Coronary artery (tissue), 2 donors: Measurements from ENCODE around the gene RALBP1.

Experiments
- DNase-seq: peaks from one replicate; pipeline ENCODE4 v3.0.0-alpha.2; 2017; ENCODE audit warnings: low spot score
- H3K27ac ChIP-seq, 2 donors: fragments of 200-600 bp; sonication (generic); one replicate each; pipeline ENCODE4 v1.5.1; 2016 to 2019
- H3K4me3 ChIP-seq: fragments of 200-600 bp; sonication (generic); 2 replicates; pipeline ENCODE4 v1.5.1; 2016; ENCODE audit warnings: mild to moderate bottlenecking, moderate library complexity
- CTCF ChIP-seq: fragments of 200-600 bp; sonication (generic); IDR thresholded peaks from one replicate; pipeline ENCODE4 v1.5.1; 2019; ENCODE audit warnings: antibody characterized with exemption

Gene RALBP1

GRCh38 chr18:9571546-9571945 lies 96.2 kb downstream of the RALBP1 start:
- no peak overlapping the region for H3K27ac ChIP-seq
- TF ChIP-seq CTCF, result no peak
- no peak overlapping the region for H3K4me3 ChIP-seq
- no peak for DNase-seq

- H3K27ac ChIP-seq, result no peak overlapping the region
- H3K4me3 ChIP-seq, result no peak overlapping the region
- no peak for TF ChIP-seq CTCF
- DNase-seq, result no peak
Measured at GRCh38 chr18:9574473-9575115, 99.3 kb downstream of the RALBP1 start.

- H3K4me3 ChIP-seq, result no peak overlapping the region
- TF ChIP-seq CTCF, result peak; percentile 74
- no peak overlapping the region for H3K27ac ChIP-seq
- DNase-seq, result no peak
Measured at GRCh38 chr18:9575558-9575957, 100.2 kb downstream of the RALBP1 start.

GRCh38 chr18:9577361-9577760 lies 102.0 kb downstream of the RALBP1 start:
- Histone ChIP-seq H3K4me3 (no peak overlapping the region), H3K27ac (no peak overlapping the region)
- no peak for DNase-seq
- TF ChIP-seq CTCF, result no peak

- TF ChIP-seq CTCF, result no peak
- Histone ChIP-seq H3K4me3 (no peak overlapping the region), H3K27ac (no peak overlapping the region)
- no peak for DNase-seq
Measured at GRCh38 chr18:9578306-9578705, 103.0 kb downstream of the RALBP1 start.

GRCh38 chr18:9581667-9582066 lies 106.4 kb downstream of the RALBP1 start:
- DNase-seq, result no peak
- no peak for TF ChIP-seq CTCF

GRCh38 chr18:9586814-9587213 lies 111.5 kb downstream of the RALBP1 start:
- Histone ChIP-seq H3K27ac (no peak overlapping the region), H3K4me3 (no peak overlapping the region)
- DNase-seq, result no peak
- no peak for TF ChIP-seq CTCF

More at GRCh38 chr18:9581667-9582066, 106.4 kb downstream of the RALBP1 start:
- Histone ChIP-seq H3K27ac (no peak overlapping the region), H3K4me3 (no peak overlapping the region)
